Coronary artery (tissue), 2 donors: ENCODE results near the gene COPZ1.

ENCODE experiments used
- DNase-seq: peaks from one replicate; pipeline ENCODE4 v3.0.0-alpha.2; 2017; ENCODE audit warnings: low spot score
- H3K27ac ChIP-seq, 2 donors: fragments of 200-600 bp; sonication (generic); one replicate each; pipeline ENCODE4 v1.5.1; 2016 to 2019
- H3K4me3 ChIP-seq: fragments of 200-600 bp; sonication (generic); 2 replicates; pipeline ENCODE4 v1.5.1; 2016; ENCODE audit warnings: mild to moderate bottlenecking, moderate library complexity
- CTCF ChIP-seq: fragments of 200-600 bp; sonication (generic); IDR thresholded peaks from one replicate; pipeline ENCODE4 v1.5.1; 2019; ENCODE audit warnings: antibody characterized with exemption

The COPZ1 gene

GRCh38 chr12:54292931-54293241 is 32.0 kb upstream of the COPZ1 start:
- H3K27ac ChIP-seq = no peak overlapping the region
- no peak for TF ChIP-seq CTCF
- DNase-seq = no peak
- no peak overlapping the region for H3K4me3 ChIP-seq

GRCh38 chr12:54294152-54294952 is 30.6 kb upstream of the COPZ1 start:
- Histone ChIP-seq H3K27ac (no peak overlapping the region), H3K4me3 (no peak overlapping the region)
- peak; percentile 41 for TF ChIP-seq CTCF
- no peak for DNase-seq

GRCh38 chr12:54294953-54295566 is 29.9 kb upstream of the COPZ1 start:
- no peak overlapping the region for H3K4me3 ChIP-seq
- TF ChIP-seq CTCF = no peak
- no peak for DNase-seq
- H3K27ac ChIP-seq = no peak overlapping the region

- TF ChIP-seq CTCF = no peak
- no peak for DNase-seq
- no peak overlapping the region for H3K27ac ChIP-seq
- no peak overlapping the region for H3K4me3 ChIP-seq
These were observed 28.4 kb upstream of the COPZ1 start for GRCh38 chr12:54296393-54297099.

- DNase-seq = no peak
- Histone ChIP-seq H3K27ac (no peak overlapping the region), H3K4me3 (no peak overlapping the region)
- no peak for TF ChIP-seq CTCF
These were observed 26.0 kb upstream of the COPZ1 start for GRCh38 chr12:54298904-54299303.

- Histone ChIP-seq H3K27ac (no peak overlapping the region), H3K4me3 (no peak overlapping the region)
- DNase-seq = no peak
- TF ChIP-seq CTCF = no peak
These were observed 25.3 kb upstream of the COPZ1 start for GRCh38 chr12:54299515-54300224.
